SK-N-SH treated with all-trans-retinoic acid at 6 μM for 48 hours (cell line): ENCODE measurements around the gene NGLY1.

Experiments
- ARNTL ChIP-seq: fragments of 450-650 bp; formaldehyde crosslinking; IDR thresholded peaks from 2 replicates; pipeline ENCODE4 v1.5.0; 2020; ENCODE audit warnings: low read depth, mild to moderate bottlenecking, moderate library complexity, borderline replicate concordance
- CSDC2 ChIP-seq: fragments of 250-450 bp; sonication (Bioruptor Pico); IDR thresholded peaks from 2 replicates; pipeline ENCODE4 v1.5.0; 2020; ENCODE audit warnings: mild to moderate bottlenecking, moderate library complexity
- CSRNP3 ChIP-seq: fragments of 250-450 bp; sonication (Bioruptor Pico); IDR thresholded peaks from 2 replicates; pipeline ENCODE4 v1.5.1; 2021; ENCODE audit warnings: mild to moderate bottlenecking, moderate library complexity
- ZC3H10 ChIP-seq: fragments of 250-450 bp; sonication (Bioruptor Pico); IDR thresholded peaks from 2 replicates; pipeline ENCODE4 v1.5.1; 2021; ENCODE audit warnings: mild to moderate bottlenecking, moderate library complexity
- ZFP3 ChIP-seq: fragments of 250-450 bp; sonication (Bioruptor Pico); IDR thresholded peaks from 2 replicates; pipeline ENCODE4 v1.5.0; 2020; ENCODE audit warnings: mild to moderate bottlenecking, moderate library complexity
- ZFP30 ChIP-seq: fragments of 450-650 bp; formaldehyde crosslinking; IDR thresholded peaks from 2 replicates; pipeline ENCODE4 v1.5.0; 2022; ENCODE audit warnings: mild to moderate bottlenecking, moderate library complexity
- TF ChIP-seq, protein P1 (sequence below): fragments of 250-450 bp; sonication (Bioruptor Pico); IDR thresholded peaks from 2 replicates; pipeline ENCODE4 v1.5.0; 2020; ENCODE audit warnings: mild to moderate bottlenecking, moderate library complexity

DNA sequence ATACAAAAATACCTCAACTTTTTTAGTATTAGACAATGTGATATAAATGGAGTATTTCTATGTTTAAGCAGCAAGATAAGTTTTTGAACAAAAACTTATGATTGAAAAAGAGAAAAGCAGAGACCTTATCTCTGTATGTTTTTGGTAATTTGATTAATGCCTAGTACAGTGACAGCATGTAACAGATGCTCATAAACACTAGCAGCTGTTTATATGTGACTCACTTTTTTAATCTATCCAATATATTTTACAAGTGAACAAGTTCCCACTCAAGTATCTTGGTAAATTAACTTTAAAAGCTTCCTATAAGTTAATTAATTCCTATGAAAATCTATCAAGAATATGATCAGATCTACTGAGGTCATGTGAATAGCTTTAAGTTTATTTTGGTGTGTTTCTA, 55.1 kb downstream of the NGLY1 start:
- TF ChIP-seq ZFP3 (CRISPR knock-in tag) (no peak), CSDC2 (CRISPR knock-in tag) (no peak), ZFP30 (CRISPR knock-in tag) (no peak), ZC3H10 (CRISPR knock-in tag) (no peak), ARNTL (CRISPR knock-in tag) (no peak), CSRNP3 (CRISPR knock-in tag) (no peak)
- TF ChIP-seq, protein P1, sequence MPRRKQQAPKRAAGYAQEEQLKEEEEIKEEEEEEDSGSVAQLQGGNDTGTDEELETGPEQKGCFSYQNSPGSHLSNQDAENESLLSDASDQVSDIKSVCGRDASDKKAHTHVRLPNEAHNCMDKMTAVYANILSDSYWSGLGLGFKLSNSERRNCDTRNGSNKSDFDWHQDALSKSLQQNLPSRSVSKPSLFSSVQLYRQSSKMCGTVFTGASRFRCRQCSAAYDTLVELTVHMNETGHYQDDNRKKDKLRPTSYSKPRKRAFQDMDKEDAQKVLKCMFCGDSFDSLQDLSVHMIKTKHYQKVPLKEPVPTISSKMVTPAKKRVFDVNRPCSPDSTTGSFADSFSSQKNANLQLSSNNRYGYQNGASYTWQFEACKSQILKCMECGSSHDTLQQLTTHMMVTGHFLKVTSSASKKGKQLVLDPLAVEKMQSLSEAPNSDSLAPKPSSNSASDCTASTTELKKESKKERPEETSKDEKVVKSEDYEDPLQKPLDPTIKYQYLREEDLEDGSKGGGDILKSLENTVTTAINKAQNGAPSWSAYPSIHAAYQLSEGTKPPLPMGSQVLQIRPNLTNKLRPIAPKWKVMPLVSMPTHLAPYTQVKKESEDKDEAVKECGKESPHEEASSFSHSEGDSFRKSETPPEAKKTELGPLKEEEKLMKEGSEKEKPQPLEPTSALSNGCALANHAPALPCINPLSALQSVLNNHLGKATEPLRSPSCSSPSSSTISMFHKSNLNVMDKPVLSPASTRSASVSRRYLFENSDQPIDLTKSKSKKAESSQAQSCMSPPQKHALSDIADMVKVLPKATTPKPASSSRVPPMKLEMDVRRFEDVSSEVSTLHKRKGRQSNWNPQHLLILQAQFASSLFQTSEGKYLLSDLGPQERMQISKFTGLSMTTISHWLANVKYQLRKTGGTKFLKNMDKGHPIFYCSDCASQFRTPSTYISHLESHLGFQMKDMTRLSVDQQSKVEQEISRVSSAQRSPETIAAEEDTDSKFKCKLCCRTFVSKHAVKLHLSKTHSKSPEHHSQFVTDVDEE (CRISPR knock-in tag), result no peak
